ENCODE measurements around the gene ARHGAP9.

The ARHGAP9 gene

GRCh38 chr12:57476993-57477709 lies 2.5 kb downstream of the ARHGAP9 start:
- H3K36me3 ChIP-seq (ENCODE audit: low read length), result no peaks in the 10 kb centered on the region
- peaks cover 12% of the 10 kb centered on the region; the same call in 1 of the 2 replicates for H3F3A ChIP-seq (ENCODE audit: insufficient read depth)
- peak overlapping the region; percentile 13 for H3K4me3 ChIP-seq (ENCODE audit: insufficient read depth, low read length, poor library complexity, severe bottlenecking)
- H3K9me2 ChIP-seq (replicated peaks; ENCODE audit: insufficient read depth, low read length), result no peaks in the 10 kb centered on the region
- H3K9ac ChIP-seq (ENCODE audit: low read length), result peak overlapping the region; percentile 54
- no peaks in the 10 kb centered on the region for H3K79me2 ChIP-seq (ENCODE audit: insufficient read depth, low read length)
- H3K27ac ChIP-seq (ENCODE audit: low read depth, low read length), result peak overlapping the region; percentile 63
- no peaks in the 10 kb centered on the region for H3K9me3 ChIP-seq (ENCODE audit: insufficient read depth, low read length)
- TF ChIP-seq CTCF (IDR thresholded peaks at IDR 0.05; ENCODE audit: insufficient read depth, low read length, poor library complexity, severe bottlenecking), result no peak
- H4K20me1 ChIP-seq (ENCODE audit: low read depth, low read length), result no peaks in the 10 kb centered on the region
- H2AFZ ChIP-seq (ENCODE audit: low read depth, low read length, severe bottlenecking), result peak overlapping the region; percentile 65
- no peaks in the 10 kb centered on the region for H3K27me3 ChIP-seq (ENCODE audit: low read length)
- peak overlapping the region; percentile 49 for H3K4me2 ChIP-seq (ENCODE audit: low read depth, low read length, poor library complexity, severe bottlenecking)

- H2AFZ ChIP-seq (ENCODE audit: low read depth, low read length, severe bottlenecking), result no peak overlapping the region
- no peaks in the 10 kb centered on the region for H3K9me3 ChIP-seq (ENCODE audit: insufficient read depth, low read length)
- H3K27ac ChIP-seq (ENCODE audit: low read depth, low read length), result no peak overlapping the region
- H4K20me1 ChIP-seq (ENCODE audit: low read depth, low read length), result no peaks in the 10 kb centered on the region
- H3K4me3 ChIP-seq (ENCODE audit: insufficient read depth, low read length, poor library complexity, severe bottlenecking), result no peak overlapping the region
- H3K36me3 ChIP-seq (ENCODE audit: low read length), result no peaks in the 10 kb centered on the region
- H3K27me3 ChIP-seq (ENCODE audit: low read length), result no peaks in the 10 kb centered on the region
- TF ChIP-seq EZH2phosphoT487 (conservative IDR thresholded peaks at IDR 0.05; ENCODE audit: low read length) (no peak), CTCF (IDR thresholded peaks at IDR 0.05; ENCODE audit: insufficient read depth, low read length, poor library complexity, severe bottlenecking) (peak; percentile 11)
- H3K79me2 ChIP-seq (ENCODE audit: insufficient read depth, low read length), result no peaks in the 10 kb centered on the region
- peak overlapping the region; percentile 49 for H3K4me2 ChIP-seq (ENCODE audit: low read depth, low read length, poor library complexity, severe bottlenecking)
- no peaks in the 10 kb centered on the region for H3K9me2 ChIP-seq (replicated peaks; ENCODE audit: insufficient read depth, low read length)
- H3K9ac ChIP-seq (ENCODE audit: low read length), result no peak overlapping the region
- H3F3A ChIP-seq (ENCODE audit: insufficient read depth), result peaks cover 12% of the 10 kb centered on the region; the same call in 1 of the 2 replicates
Observed at GRCh38 chr12:57476162-57476992, 3.3 kb downstream of the ARHGAP9 start.

DNA sequence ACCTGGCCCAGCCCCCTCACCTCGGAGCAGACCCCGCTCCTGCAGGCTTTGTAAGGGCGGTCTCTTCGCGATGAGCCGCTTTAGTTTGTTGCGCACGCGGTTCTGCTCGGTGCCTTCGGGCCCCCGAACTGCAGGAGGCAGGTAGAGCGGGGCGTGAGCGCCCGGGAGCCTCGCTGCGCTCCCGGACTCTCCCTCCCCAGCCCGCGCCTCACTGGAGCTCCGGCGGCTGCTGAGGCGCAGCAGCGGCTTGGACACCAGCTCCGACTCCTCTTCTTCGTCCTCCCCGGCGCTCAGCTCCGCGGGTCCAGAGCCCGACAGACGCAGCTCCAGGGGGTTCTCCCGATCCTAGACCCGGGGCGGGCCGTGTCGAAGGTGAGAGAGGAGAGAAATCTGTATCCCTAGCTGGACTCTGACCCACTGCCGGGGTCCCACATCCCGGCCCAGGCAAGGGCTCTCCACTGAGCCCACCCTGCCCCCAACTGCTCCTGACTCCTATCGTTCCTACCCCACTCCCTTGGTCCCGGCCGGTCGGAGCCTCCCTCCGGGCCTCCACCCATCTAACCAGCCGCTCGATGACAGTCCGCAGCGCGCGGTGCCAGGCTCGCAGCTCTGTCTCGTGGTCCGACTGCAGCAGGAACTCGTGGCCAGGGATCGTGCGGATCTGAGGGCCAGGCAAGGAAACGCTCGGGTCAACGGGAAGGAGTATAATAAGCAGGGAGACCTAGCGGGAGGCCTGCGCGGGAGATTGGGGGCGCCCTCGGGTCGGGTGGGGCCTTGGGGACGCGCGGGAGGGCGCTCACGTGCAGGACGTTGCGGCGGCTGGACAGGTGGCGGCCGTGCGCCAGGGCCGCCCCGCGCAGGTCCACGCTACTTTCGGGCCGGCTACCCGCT lies 4.2 kb downstream of the ARHGAP9 start:
- TF ChIP-seq EZH2phosphoT487 (conservative IDR thresholded peaks at IDR 0.05; ENCODE audit: low read length) (no peak), CTCF (IDR thresholded peaks at IDR 0.05; ENCODE audit: insufficient read depth, low read length, poor library complexity, severe bottlenecking) (no peak)
- H3K27me3 ChIP-seq (ENCODE audit: low read length), result no peaks in the 10 kb centered on the region
- H3K27ac ChIP-seq (ENCODE audit: low read depth, low read length), result no peak overlapping the region
- H3K9ac ChIP-seq (ENCODE audit: low read length), result no peak overlapping the region
- no peaks in the 10 kb centered on the region for H3K9me2 ChIP-seq (replicated peaks; ENCODE audit: insufficient read depth, low read length)
- no peaks in the 10 kb centered on the region for H3K9me3 ChIP-seq (ENCODE audit: insufficient read depth, low read length)
- no peaks in the 10 kb centered on the region for H4K20me1 ChIP-seq (ENCODE audit: low read depth, low read length)
- H3F3A ChIP-seq (ENCODE audit: insufficient read depth), result 0 out of 2 replicates have a peak, but pooled peaks cover 7% of the 10 kb centered on the region
- H3K4me3 ChIP-seq (ENCODE audit: insufficient read depth, low read length, poor library complexity, severe bottlenecking), result no peak overlapping the region
- no peaks in the 10 kb centered on the region for H3K36me3 ChIP-seq (ENCODE audit: low read length)
- H3K79me2 ChIP-seq (ENCODE audit: insufficient read depth, low read length), result no peaks in the 10 kb centered on the region
- H3K4me2 ChIP-seq (ENCODE audit: low read depth, low read length, poor library complexity, severe bottlenecking), result no peak overlapping the region
- H2AFZ ChIP-seq (ENCODE audit: low read depth, low read length, severe bottlenecking), result no peak overlapping the region

All from SU-DHL-6 (cell line).